ENCODE data around the gene TNPO2.

DNA sequence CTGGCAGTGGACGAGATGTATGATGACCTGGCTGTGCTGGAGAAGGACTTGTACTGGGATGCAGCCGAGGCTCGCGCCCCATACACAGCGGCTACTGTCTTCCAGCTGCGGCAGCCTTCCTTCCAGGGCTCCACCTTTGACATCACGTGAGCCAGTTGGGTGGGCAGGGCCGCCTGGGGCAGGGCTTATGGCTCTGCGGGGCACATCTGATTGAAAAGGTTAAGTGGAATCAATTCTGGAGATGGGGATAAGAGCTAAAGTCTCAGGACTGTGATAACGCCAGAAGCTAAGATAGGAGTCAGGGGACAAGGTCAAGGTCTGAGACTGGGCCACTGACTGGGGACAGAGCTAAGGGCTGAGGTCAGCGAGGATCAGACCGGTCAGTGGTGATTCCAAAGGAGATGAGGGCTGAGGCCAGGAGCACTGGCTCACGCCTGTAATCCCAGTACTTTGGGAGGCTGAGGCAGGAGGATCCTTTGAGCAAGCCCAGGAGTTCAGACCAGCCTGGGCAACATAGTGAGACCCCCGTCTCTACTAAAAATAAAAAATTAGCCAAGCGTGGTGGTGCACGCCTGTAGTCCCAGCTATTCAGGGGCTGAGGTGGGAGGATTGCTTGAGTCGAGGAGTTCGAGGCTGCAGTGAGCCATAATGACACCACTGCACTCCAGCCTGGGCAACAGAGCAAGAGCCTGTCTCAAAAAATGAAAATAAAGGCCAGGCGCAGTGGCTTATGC is 32.6 kb upstream of the TNPO2 start:
- TF ChIP-seq CTCF (IDR thresholded peaks at IDR 0.05) (no peak), POLR2A (IDR thresholded peaks at IDR 0.05) (no peak)

Measured in tibial nerve (tissue), 3 donors.